ENCODE data around the gene LSP1.
"Not testable (repeated sequence)": the region's sequence is repeated elsewhere in the genome, so short reads cannot be mapped to it uniquely, and the experiment has no call there.

The LSP1 gene

GRCh38 chr11:1852877-1853276, at the start of gene LSP1:
Gene LSP1 (plus strand): TSS chr11:1853084. CDS start chr11:1853145, 61 bp downstream.
- DNase-seq, result no peak

- no peak for DNase-seq
Measured at GRCh38 chr11:1803246-1803645, 49.6 kb upstream of the LSP1 start.

GRCh38 chr11:1803835-1804519, 48.9 kb upstream of the LSP1 start:
- DNase-seq, result not testable (repeated sequence)

DNA sequence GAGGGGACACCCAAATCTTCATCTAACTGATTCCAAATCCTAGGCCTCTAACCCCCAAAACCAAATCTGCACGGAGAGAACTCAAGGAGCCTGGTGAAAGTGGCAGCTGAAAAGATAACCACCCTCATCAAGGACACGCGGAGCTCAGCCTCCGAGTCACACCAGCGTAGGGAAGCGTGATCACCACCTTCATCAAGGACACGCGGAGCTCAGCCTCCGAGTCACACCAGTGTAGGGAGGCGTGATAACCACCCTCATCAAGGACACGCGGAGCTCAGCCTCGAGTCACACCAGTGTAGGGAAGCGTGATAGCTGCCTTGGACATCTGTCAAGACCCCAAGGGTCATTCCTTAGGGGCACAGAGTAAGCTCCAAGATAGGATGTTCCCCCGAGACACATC, 47.4 kb upstream of the LSP1 start:
- no peak for DNase-seq

- no peak for DNase-seq
Measured at GRCh38 chr11:1807264-1807995, 45.5 kb upstream of the LSP1 start.

DNA sequence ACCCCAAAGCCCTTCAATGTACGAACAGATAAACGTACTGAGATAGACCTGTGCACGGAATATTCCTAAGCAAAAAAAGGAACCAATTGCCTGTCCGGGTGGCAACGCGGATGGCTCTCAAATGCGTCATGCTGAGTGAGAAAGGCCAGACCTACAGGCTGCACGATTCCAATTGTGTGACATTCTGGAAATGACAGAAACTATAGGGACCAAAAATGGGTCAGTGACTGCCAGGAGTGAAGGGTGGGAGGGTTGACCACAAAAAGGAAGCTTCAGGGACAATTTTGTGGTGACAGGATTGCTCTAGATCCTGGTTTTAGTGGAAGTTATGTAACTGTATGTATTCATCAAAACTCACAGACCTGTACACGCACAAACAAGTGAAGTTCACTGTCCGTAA, 42.1 kb upstream of the LSP1 start:
- DNase-seq, result no peak

GRCh38 chr11:1812274-1812673, 40.6 kb upstream of the LSP1 start:
- DNase-seq, result no peak

DNA sequence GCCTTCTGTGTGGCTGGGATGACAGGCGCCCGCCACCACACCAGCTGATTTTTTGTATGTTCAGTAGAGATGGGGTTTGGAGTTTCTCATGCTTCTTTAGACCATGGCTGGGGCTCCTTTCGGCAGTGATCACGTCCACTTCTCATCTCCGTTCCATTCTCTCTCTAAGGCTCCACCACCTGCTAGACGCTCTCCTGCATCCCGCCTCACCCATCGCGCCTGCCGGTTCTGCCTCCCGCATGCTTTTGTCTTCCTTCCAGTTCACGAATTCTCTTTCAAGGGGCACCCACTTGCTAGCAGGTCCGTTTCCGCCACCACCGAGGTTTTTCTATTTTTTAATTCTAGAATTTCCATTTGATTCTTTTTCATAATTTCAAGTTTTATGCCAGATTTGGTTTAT, 40.1 kb upstream of the LSP1 start:
- no peak for DNase-seq

GRCh38 chr11:1813356-1813755, 39.5 kb upstream of the LSP1 start:
- not testable (repeated sequence) for DNase-seq

- DNase-seq, result no peak
Measured at GRCh38 chr11:1814691-1815090, 38.2 kb upstream of the LSP1 start.

DNA sequence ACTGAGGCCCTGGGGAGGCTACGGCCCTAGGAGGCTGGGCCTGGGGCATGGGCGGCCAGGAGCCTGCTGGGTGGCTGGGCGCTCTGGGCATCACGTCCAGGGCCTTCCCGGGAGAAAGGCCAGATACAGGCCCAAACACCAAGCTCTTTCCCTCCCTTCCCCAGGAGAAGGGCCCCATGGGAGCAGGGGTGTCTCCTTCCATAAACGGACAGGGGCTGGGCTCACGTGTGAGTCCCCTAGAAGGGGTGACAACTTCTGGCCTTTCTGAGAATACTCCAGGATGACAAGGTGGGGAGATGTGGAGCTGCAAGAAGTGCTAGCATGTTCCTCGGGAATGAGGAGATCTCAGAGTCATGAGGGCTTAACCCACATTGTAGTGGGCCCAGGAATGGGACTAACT, 37.6 kb upstream of the LSP1 start:
- DNase-seq, result no peak

DNA sequence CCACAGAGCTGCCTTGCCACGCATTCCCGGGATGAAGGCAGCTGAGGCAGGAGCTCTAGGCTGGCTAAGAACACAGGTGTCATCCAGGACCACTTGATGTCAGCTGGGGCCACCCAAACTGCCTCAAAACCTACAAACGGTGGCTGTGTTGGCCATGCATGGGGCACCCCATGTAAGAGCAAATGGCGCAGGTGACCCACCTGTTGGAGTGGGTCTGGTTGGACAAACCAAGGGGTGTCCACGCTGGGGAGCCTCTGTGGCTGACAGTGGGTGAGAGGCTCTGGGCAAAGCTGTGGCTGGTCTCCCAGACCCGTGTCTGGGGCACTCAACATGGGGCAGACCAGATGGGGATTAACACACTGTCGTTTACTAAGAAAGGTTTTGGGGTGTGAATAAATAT, 37.1 kb upstream of the LSP1 start:
- no peak for DNase-seq

- DNase-seq, result no peak
Measured at GRCh38 chr11:1817000-1817399, 35.9 kb upstream of the LSP1 start.

GRCh38 chr11:1817511-1817910, 35.4 kb upstream of the LSP1 start:
- no peak for DNase-seq

DNA sequence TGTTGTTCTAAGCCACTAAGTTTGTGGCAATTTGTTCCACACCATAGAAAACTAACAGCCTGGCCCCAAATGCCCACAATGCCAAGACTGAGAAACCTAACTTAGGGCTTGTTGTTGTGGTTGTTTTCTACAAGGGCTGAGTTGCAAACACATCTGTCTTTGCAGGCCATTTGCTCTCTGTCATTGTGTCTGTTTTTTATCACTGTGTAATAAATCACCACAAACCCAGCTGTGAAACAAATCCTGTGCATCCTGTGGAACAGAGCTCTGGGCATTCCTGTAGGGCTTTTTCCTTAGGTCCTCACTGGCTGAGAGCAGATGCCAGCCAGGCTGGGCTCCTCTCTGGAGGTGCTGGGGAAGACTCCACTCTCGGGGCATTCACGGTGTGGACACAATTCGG, 33.8 kb upstream of the LSP1 start:
- no peak for DNase-seq

DNA sequence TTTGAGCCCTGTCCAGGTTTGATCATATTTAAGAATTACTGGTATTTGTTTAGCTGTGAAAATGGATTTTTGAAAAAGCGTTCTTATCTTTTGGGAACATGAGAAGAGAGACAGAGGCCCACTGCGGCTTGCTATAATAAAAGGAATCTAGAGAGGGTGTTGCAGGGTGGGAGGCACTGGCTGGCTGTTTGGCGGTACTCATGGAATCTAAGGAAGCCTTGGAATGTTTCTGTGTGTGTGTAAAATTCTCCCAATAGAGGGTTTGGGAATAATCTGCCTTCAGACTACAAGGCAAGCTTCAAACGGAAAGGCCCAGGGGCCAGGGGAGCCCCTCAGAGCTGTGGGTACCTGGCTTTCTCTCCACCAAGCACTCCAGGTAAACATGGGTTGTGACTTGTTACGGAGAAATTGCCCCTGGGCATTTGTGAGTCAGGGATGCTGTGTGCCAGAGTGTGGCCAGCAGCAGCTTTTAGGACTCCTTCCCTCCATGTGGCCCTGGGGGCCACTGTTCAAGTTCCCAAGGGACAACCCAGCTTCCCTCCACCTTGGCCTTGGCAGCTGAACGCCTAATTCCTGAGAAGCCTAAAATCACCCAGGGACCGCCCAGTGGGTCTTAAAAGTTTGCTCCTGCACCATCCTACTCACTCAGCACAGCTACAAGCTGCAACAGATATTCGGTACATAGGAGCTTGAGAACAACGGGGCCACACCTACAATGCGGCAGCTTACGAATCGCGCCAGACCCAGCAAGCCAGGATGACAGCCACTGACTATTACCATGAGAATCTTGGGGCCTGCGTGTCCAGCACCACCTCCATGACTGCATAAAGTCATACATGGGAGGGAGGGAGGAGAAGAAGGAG, 32.2 kb upstream of the LSP1 start:
- DNase-seq, result no peak

DNA sequence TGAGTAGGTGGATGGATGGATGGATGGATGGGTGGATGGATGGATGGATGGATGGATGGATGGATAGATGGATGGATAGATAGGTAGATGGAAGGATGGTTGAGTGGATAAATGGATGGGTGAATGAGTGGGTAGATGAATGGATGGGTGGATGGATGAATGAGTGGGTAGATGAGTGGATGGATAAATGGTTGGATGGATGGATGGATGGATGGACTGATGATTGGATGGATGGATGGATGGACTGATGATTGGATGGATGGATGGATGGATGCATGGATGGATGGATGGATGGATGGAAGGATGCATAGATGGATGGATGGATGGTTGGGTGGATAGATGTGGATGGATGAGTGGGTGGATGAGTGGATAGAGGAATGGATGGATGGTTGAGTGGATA, 31.3 kb upstream of the LSP1 start:
- DNase-seq, result no peak

DNA sequence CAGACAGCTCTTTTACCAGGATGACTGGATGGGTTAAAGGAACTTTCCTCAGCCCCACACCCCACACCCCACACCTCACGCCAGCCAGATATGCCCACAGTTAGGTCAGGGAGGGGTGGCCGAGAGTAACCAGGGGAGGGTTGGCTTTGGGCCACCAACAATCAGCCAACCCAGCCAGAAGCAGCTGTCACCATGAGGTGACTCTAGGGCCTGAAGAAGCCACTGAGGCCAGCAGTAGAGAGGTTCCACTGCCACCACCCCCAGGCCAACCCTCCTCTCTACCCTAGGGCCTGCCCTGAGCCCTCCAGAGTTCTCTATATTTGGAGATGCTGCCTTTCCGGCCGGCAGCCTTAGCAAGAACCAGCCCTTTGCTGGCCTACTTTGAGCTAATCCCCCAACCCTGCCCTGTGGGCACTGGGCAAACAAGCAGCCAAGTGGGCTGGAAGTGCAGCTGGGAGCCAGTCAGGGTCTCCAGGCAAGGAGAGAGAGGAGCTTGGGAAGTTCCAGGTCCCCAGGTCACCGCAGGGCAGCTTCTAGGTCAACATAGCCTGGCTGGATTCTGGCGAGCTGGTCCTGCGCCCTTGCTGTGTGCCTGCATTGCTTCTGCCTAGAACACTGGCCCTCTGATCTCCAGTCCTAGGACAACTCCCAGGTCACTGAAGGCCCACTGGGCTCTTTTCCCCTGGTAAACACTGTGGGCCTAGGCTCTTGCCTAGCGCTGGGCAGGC, 30.1 kb upstream of the LSP1 start:
- no peak for DNase-seq

GRCh38 chr11:1823376-1824220, 29.3 kb upstream of the LSP1 start:
- DNase-seq, result no peak

DNA sequence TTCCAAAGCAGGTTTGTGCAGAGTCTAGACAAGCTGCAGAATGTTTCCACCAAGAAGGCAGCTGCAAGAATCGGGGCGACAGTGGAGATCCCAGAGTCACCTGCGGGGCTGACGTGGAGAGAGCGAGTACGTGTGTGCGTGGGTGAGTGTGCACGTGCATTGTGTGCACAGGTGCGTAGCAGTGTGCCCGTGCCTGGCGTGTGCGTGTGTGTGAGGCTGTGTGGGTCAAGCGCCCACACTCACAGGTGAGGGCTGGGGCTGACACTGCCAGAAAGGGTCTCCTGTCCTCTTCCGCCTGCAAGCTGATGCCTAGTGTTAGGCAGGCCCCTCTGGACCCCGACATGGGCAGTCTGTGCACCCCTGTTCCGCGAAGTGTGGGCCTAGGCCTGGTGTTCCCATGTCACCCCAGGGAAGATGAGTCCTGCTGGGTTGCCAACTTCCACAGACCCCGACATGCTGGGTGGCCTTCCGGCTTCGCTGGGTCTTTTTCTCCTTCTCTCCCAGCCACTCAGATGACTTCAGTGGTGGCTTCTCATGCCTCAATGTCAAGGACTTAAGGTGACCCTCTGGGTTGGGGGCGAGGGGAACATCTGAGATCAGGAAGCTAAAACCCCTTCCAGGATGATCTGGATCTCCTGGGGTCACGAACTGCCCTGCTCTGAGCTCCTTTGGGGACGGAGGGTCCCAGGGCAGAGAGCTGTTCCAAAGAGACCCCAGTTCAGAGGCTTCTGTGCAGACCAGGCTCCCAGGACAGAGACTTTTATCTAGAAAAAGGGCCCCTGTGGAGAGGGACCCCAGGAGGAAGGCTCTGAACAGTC, 28.5 kb upstream of the LSP1 start:
- DNase-seq, result no peak
